ENCODE data around the gene GIT1. TPM values are rescaled to one million over a fixed set of nuclear protein-coding genes. Genes with fewer than 3 reads are reported as not detected.
A peak's percentile ranks its signal among the peaks of the same experiment; 100 is the strongest.

Gene GIT1
- total and polyA plus RNA-seq, 9 of the 15 experiments (the other 6 are each of a cell fraction or from before 2014, with no cell fraction given), result 0.35 to 35.3 (median 17.1) TPM

GRCh38 chr17:29557085-29557738 lies 32.2 kb downstream of the GIT1 start (continued):
- no peak for TF ChIP-seq USF1 (CRISPR knock-in tag; IDR thresholded peaks at IDR 0.05)
- TF ChIP-seq CREM (IDR thresholded peaks at IDR 0.05; ENCODE audit: low read depth), result peak; percentile 37; the same call in 1 of the 2 replicates
- TF ChIP-seq POLR3A (IDR thresholded peaks at IDR 0.05; ENCODE audit: borderline replicate concordance, extremely low read depth, insufficient read depth, insufficient read length), result no peak
- TF ChIP-seq GATAD2B (IDR thresholded peaks at IDR 0.05; ENCODE audit: borderline replicate concordance), result peak; percentile 45; the same call in 1 of the 2 replicates
- TF ChIP-seq MBD2 (IDR thresholded peaks at IDR 0.05; ENCODE audit: borderline replicate concordance, low read depth), result no peak
- no peak for TF ChIP-seq CREB3L1 (IDR thresholded peaks at IDR 0.05; ENCODE audit: borderline replicate concordance, low read depth)
- no peak for TF ChIP-seq XRCC4 (IDR thresholded peaks at IDR 0.05; ENCODE audit: extremely low read depth, insufficient read depth, insufficient read length)
- no peak for TF ChIP-seq SUPT5H (IDR thresholded peaks at IDR 0.05)
- no peak for TF ChIP-seq MCM5 (IDR thresholded peaks at IDR 0.05; ENCODE audit: low read depth)
- peak; percentile 76 for TF ChIP-seq C11orf30 (IDR thresholded peaks at IDR 0.05; ENCODE audit: low read depth)
- no peak for TF ChIP-seq SMC3 (conservative IDR thresholded peaks at IDR 0.05; ENCODE audit: insufficient read depth, low read depth, low read length)
- no peak for TF ChIP-seq GTF2A2 (tag; IDR thresholded peaks at IDR 0.05)
- no peak for TF ChIP-seq GTF2E2 (tag; IDR thresholded peaks at IDR 0.05)
- TF ChIP-seq CC2D1A (IDR thresholded peaks at IDR 0.05), result no peak
- TF ChIP-seq TFAP4 (CRISPR knock-in tag; IDR thresholded peaks at IDR 0.05; ENCODE audit: borderline replicate concordance), result no peak
- peak; percentile 92 to 94 for TF ChIP-seq KDM1A (IDR thresholded peaks at IDR 0.05)
- TF ChIP-seq LEF1 (IDR thresholded peaks at IDR 0.05), result peak; percentile 70
- no peak for TF ChIP-seq ZNF311 (CRISPR knock-in tag; IDR thresholded peaks at IDR 0.05)
- TF ChIP-seq PKNOX1 (IDR thresholded peaks at IDR 0.05), result peak; percentile 65
- peak; percentile 92 for TF ChIP-seq NFE2 (IDR thresholded peaks at IDR 0.05; ENCODE audit: low read depth)
- TF ChIP-seq DLX4 (CRISPR knock-in tag; IDR thresholded peaks at IDR 0.05), result no peak
- TF ChIP-seq E2F3 (CRISPR knock-in tag; IDR thresholded peaks at IDR 0.05), result no peak
- no peak for TF ChIP-seq POLR2A (conservative IDR thresholded peaks at IDR 0.05)
- no peak for TF ChIP-seq RBBP5 (IDR thresholded peaks at IDR 0.05; ENCODE audit: borderline replicate concordance, insufficient read depth, low read length, poor library complexity, severe bottlenecking)

Data from K562 (cell line).